Activated CD8-positive, alpha-beta memory T cell treated with anti-CD3 and anti-CD28 coated beads for 24 hours (primary cell): ENCODE results near the gene SERPINE1.
A peak's percentile ranks its signal among the peaks of the same experiment; 100 is the strongest.
"Not testable (repeated sequence)": the region's sequence is repeated elsewhere in the genome, so short reads cannot be mapped to it uniquely, and the experiment has no call there.

Source experiments
- DNase-seq: peaks from one replicate; pipeline ENCODE4 v3.0.0-alpha.2; 2020

The SERPINE1 gene

GRCh38 chr7:101126651-101127459, at the start of gene SERPINE1:
Gene SERPINE1, plus strand, starts transcription at chr7:101127104. Its CDS starts 1,290 bp downstream, at chr7:101128394.
- DNase-seq = peak; percentile 73

GRCh38 chr7:101077303-101078086, 49.4 kb upstream of the SERPINE1 start:
- DNase-seq = peak; percentile 94

- DNase-seq = no peak
Measured at GRCh38 chr7:101081432-101081831, 45.5 kb upstream of the SERPINE1 start.

- DNase-seq = no peak
Measured at GRCh38 chr7:101084865-101085161, 42.1 kb upstream of the SERPINE1 start.

- DNase-seq = peak; percentile 91
Measured at GRCh38 chr7:101085162-101085964, 41.5 kb upstream of the SERPINE1 start, which contains the start of gene TRIM56. Gene TRIM56, plus strand, starts transcription at chr7:101085481. Its CDS starts 1,832 bp downstream, at chr7:101087313.

- DNase-seq = no peak
Measured at GRCh38 chr7:101087334-101088068, 39.4 kb upstream of the SERPINE1 start.

- no peak for DNase-seq
Measured at GRCh38 chr7:101088069-101088425, 38.9 kb upstream of the SERPINE1 start.

- no peak for DNase-seq
Measured at GRCh38 chr7:101088858-101089529, 37.9 kb upstream of the SERPINE1 start.

GRCh38 chr7:101089876-101090275, 37.0 kb upstream of the SERPINE1 start:
- DNase-seq = no peak

- not testable (repeated sequence) for DNase-seq
Measured at GRCh38 chr7:101092266-101092905, 34.5 kb upstream of the SERPINE1 start.

- DNase-seq = no peak
Measured at GRCh38 chr7:101093906-101094305, 33.0 kb upstream of the SERPINE1 start.

- no peak for DNase-seq
Measured at GRCh38 chr7:101094376-101094775, 32.5 kb upstream of the SERPINE1 start.

GRCh38 chr7:101094791-101095375, 32.0 kb upstream of the SERPINE1 start:
- DNase-seq = no peak

- no peak for DNase-seq
Measured at GRCh38 chr7:101096331-101096956, 30.5 kb upstream of the SERPINE1 start.

- DNase-seq = no peak
Measured at GRCh38 chr7:101096957-101097347, 30.0 kb upstream of the SERPINE1 start.

GRCh38 chr7:101097561-101097960, 29.3 kb upstream of the SERPINE1 start:
- DNase-seq = no peak

- DNase-seq = peak; percentile 74
Measured at GRCh38 chr7:101099969-101100781, 26.7 kb upstream of the SERPINE1 start.

- no peak for DNase-seq
Measured at GRCh38 chr7:101100858-101101847, 25.8 kb upstream of the SERPINE1 start.
